ENCODE data around the gene APH1A.

Gene APH1A

GRCh38 chr1:150280138-150280707 is 11.4 kb upstream of the APH1A start:
- Histone ChIP-seq H3K4me3 (no peak overlapping the region), H3K4me2 (no peak overlapping the region), H4K20me1 (no peaks in the 10 kb centered on the region), H3K27ac (no peak overlapping the region), H3K27me3 (peaks cover 7 to 17% (median 12%) of the 10 kb centered on the region in 11 experiments; a peak in 18 of 22 replicates), H3K9me3 (replicated peaks in 1 of 11) (peaks cover 0 to 4% (median 0%) of the 10 kb centered on the region in 11 experiments; a peak in 1 of 22 replicates), H3K9ac (peak overlapping the region in 1 of 11 experiments; percentile 11; a peak in 1 of 22 replicates), H3K4me1 (peaks cover 7 to 13% (median 9%) of the 10 kb centered on the region in 10 experiments; a peak in 16 of 20 replicates), H3K36me3 (0 out of 22 replicates have a peak, but pooled peaks cover 0 to 7% (median 0%) of the 10 kb centered on the region in 11 experiments)
- TF ChIP-seq Cebpa-rat (IDR thresholded peaks at IDR 0.05) = no peak

DNA sequence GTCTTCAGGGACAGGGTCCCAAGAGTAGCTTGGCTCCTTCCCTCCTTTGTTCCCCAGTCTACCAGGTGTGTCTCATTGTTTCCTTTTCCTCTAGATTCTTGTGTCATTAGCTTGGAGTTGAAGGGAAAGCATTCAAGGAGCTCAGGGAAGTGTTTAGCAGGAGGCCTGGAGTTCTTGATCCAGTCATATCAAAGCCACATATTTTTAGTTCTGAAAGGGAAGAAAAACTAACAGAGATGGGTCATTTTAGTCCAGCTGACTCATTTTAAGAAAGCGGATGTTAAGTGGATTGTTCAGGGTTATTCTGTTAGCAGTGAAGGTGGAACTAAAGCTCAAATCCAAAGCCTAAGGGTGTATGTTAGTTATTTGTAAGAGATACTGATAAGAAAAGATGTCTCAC is 4.5 kb upstream of the APH1A start:
- H3K4me3 ChIP-seq = peak overlapping the region in 2 of 10 experiments; percentile 24 to 30; a peak in 3 of 20 replicates
- H3K4me2 ChIP-seq = peak overlapping the region; percentile 71 to 93 (median 80)
- peak overlapping the region in 6 of 11 experiments; percentile 19 to 73 (median 58); a peak in 9 of 22 replicates for H3K9ac ChIP-seq
- no peaks in the 10 kb centered on the region for H3K9me3 ChIP-seq (replicated peaks in 1 of 11)
- H3K27ac ChIP-seq = peak overlapping the region in 9 of 11 experiments; percentile 1 to 73 (median 60); a peak in 11 of 22 replicates
- 0 out of 22 replicates have a peak, but pooled peaks cover 0 to 7% (median 0%) of the 10 kb centered on the region in 11 experiments for H3K36me3 ChIP-seq
- no peak for TF ChIP-seq Cebpa-rat (IDR thresholded peaks at IDR 0.05)
- peaks cover 33 to 44% (median 37%) of the 10 kb centered on the region in 10 experiments for H3K4me1 ChIP-seq
- H4K20me1 ChIP-seq = no peaks in the 10 kb centered on the region
- H3K27me3 ChIP-seq = no peaks in the 10 kb centered on the region

DNA sequence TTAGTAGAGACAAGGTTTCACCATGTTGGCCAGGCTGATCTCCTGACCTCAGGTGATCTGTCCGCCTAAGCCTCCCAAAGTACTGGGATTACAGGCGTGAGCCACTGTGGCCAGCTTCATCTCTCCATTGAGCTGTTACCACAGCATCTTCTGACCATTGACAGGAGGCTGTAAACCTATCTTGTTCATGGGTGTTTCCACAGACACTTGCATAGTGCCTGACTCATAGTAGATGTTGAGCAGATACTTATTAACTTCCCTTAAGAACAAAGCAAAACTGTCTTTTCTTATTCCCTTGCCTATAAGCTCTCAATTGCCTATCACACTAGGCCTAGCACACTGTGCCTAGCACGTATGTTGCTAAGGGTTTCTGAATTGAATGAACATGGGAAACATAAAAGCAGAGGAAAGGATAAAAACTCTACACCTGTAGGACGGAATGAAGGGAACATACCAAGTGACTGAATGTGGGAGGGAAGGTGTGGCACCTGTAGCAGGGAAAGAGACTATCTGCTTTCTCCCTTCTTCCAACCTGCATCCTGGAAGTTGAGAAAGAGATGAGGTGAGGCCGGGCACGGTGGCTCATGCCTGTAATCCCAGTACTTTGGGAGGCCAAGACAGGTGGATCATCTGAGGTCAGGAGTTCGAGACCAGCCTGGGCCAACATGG is 2.6 kb upstream of the APH1A start:
- H3K4me3 ChIP-seq = 0 out of 20 replicates have a peak overlapping the region, but pooled peaks of 1 of the 10 experiments have one; percentile 26
- H4K20me1 ChIP-seq = peaks cover 0 to 12% (median 9%) of the 10 kb centered on the region in 11 experiments; a peak in 11 of 22 replicates
- no peaks in the 10 kb centered on the region for H3K9me3 ChIP-seq (replicated peaks in 1 of 11)
- no peaks in the 10 kb centered on the region for H3K27me3 ChIP-seq
- no peak for TF ChIP-seq Cebpa-rat (IDR thresholded peaks at IDR 0.05)
- H3K4me2 ChIP-seq = peak overlapping the region; percentile 71 to 93 (median 80); a peak in 20 of 22 replicates
- peaks cover 46 to 59% (median 51%) of the 10 kb centered on the region in 10 experiments for H3K4me1 ChIP-seq
- H3K9ac ChIP-seq = peak overlapping the region in 2 of 11 experiments; percentile 55 to 74; a peak in 1 of 22 replicates
- H3K27ac ChIP-seq = peak overlapping the region in 8 of 11 experiments; percentile 1 to 73 (median 62); a peak in 8 of 22 replicates
- H3K36me3 ChIP-seq = peaks cover 8 to 15% (median 11%) of the 10 kb centered on the region in 11 experiments

- peak overlapping the region; percentile 73 to 99 (median 94) for H3K4me2 ChIP-seq
- peaks cover 27 to 31% (median 31%) of the 10 kb centered on the region in 11 experiments for H3K36me3 ChIP-seq
- TF ChIP-seq Cebpa-rat (IDR thresholded peaks at IDR 0.05) = no peak
- peaks cover 46 to 72% (median 52%) of the 10 kb centered on the region in 10 experiments for H3K4me1 ChIP-seq
- peak overlapping the region; percentile 72 to 95 (median 91) for H3K27ac ChIP-seq
- peak overlapping the region; percentile 89 to 98 (median 94) for H3K9ac ChIP-seq
- H3K9me3 ChIP-seq (replicated peaks in 1 of 11) = no peaks in the 10 kb centered on the region
- H3K4me3 ChIP-seq = peak overlapping the region; percentile 86 to 99 (median 90)
- peaks cover 0 to 24% (median 19%) of the 10 kb centered on the region in 11 experiments; a peak in 12 of 22 replicates for H4K20me1 ChIP-seq
- H3K27me3 ChIP-seq = no peaks in the 10 kb centered on the region
Measured at GRCh38 chr1:150269451-150269850, 635 bp upstream of the APH1A start.

DNA sequence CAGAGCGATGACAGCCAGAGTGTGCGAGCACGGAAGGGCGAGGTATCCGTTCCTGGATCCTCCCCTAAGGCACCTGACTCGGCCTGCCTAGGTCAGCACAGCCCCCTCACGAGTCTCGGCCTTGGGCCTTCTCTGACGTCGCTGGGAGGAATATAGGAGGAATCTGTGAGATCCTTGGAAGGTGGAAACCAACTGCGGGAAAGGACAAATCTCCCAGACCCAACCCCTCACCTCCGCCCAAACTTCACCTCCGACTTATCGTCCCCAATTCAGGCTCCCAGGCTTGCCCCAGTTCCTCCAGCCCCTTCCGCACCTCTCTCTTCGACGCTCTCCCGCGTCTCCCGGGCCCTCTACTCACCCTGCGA is 494 bp downstream of the APH1A start:
- H3K27me3 ChIP-seq = no peaks in the 10 kb centered on the region
- TF ChIP-seq Cebpa-rat (IDR thresholded peaks at IDR 0.05) = no peak
- H3K9me3 ChIP-seq (replicated peaks in 1 of 11) = no peaks in the 10 kb centered on the region
- peak overlapping the region; percentile 89 to 98 (median 94) for H3K9ac ChIP-seq
- H3K4me2 ChIP-seq = peak overlapping the region; percentile 80 to 99 (median 96)
- peak overlapping the region; percentile 87 to 95 (median 91) for H3K27ac ChIP-seq
- peak overlapping the region; percentile 86 to 99 (median 90) for H3K4me3 ChIP-seq
- H3K36me3 ChIP-seq = peaks cover 32 to 38% (median 35%) of the 10 kb centered on the region in 11 experiments
- peaks cover 0 to 24% (median 19%) of the 10 kb centered on the region in 11 experiments; a peak in 12 of 22 replicates for H4K20me1 ChIP-seq
- peaks cover 41 to 68% (median 51%) of the 10 kb centered on the region in 10 experiments for H3K4me1 ChIP-seq

GRCh38 chr1:150267896-150268295 is 920 bp downstream of the APH1A start:
- Histone ChIP-seq H3K9me3 (replicated peaks in 1 of 11) (no peaks in the 10 kb centered on the region), H3K27me3 (no peaks in the 10 kb centered on the region), H3K27ac (peak overlapping the region; percentile 87 to 95 (median 91)), H4K20me1 (peaks cover 0 to 24% (median 19%) of the 10 kb centered on the region in 11 experiments; a peak in 12 of 22 replicates), H3K36me3 (peaks cover 32 to 38% (median 35%) of the 10 kb centered on the region in 11 experiments), H3K9ac (peak overlapping the region; percentile 89 to 98 (median 94)), H3K4me2 (peak overlapping the region; percentile 80 to 99 (median 96)), H3K4me3 (peak overlapping the region; percentile 86 to 99 (median 90)), H3K4me1 (peaks cover 37 to 67% (median 51%) of the 10 kb centered on the region in 10 experiments)
- no peak for TF ChIP-seq Cebpa-rat (IDR thresholded peaks at IDR 0.05)

DNA sequence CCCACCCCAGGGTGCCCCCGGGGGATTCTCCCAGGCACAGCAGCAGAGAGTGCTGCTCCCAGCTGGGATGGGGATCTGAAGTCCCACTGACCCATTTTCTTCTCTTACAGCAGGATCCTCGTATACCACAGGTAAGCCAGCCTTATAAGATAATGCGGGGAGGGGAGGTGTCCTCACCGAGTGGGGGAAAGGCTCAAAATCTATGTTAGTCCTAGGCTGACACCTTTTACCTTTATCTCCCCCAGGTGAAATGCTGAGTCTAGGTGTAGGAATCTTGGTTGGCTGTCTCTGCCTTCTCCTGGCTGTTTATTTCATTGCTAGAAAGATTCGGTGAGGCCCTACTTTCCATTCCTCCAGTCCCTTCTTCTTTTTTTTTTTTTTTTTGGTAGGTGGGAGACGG is 5.3 kb downstream of the APH1A start:
- Histone ChIP-seq H3K27me3 (peaks cover 0 to 9% (median 7%) of the 10 kb centered on the region in 11 experiments; a peak in 10 of 22 replicates), H3K4me2 (peak overlapping the region in 2 of 11 experiments; percentile 1 to 19; a peak in 1 of 22 replicates), H3K36me3 (peaks cover 32 to 38% (median 35%) of the 10 kb centered on the region in 11 experiments), H3K9ac (peak overlapping the region in 1 of 11 experiments; percentile 12; a peak in 2 of 22 replicates), H3K4me1 (peaks cover 11 to 39% (median 27%) of the 10 kb centered on the region in 10 experiments), H3K4me3 (no peak overlapping the region), H3K9me3 (replicated peaks in 1 of 11) (no peaks in the 10 kb centered on the region), H4K20me1 (peaks cover 0 to 27% (median 19%) of the 10 kb centered on the region in 11 experiments; a peak in 12 of 22 replicates), H3K27ac (no peak overlapping the region)
- no peak for TF ChIP-seq Cebpa-rat (IDR thresholded peaks at IDR 0.05)

DNA sequence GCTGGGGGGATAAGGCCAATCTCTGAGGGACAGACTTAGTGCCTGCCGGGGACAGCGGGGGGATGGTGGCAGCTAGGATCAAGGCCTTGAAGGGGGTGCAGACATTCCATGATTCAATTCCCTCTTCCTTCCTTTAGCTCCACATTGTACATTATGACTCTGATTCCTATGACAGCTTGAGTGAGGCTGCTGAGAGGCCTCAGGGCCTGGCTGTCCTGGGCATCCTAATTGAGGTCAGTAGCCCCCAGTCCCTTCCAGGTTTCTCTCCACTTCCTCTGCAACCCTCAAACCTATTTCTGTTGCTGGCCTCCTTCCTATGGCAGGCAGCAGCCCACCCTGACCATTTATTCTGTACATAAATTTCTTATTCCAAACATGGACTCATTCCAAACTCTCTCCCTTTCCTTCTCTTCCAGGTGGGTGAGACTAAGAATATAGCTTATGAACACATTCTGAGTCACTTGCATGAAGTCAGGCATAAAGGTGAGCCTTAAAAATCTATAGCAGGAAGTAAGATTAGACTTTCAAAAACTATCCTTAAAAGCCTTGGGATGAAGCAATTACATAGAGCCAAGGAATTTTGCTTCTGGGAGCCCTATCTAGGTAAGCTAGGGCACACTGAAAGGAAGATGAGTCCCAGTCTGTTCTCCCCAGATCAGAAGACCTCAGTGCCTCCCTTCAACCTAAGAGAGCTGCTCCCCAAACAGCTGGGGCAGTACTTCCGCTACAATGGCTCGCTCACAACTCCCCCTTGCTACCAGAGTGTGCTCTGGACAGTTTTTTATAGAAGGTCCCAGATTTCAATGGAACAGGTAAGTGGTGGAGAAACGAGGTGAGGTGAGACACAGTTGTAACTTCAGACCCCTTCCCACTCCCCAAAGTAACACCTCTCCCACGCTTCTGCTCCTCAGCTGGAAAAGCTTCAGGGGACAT is 6.2 kb downstream of the APH1A start:
- Histone ChIP-seq H3K4me1 (peaks cover 11 to 40% (median 26%) of the 10 kb centered on the region in 10 experiments), H3K9ac (peak overlapping the region in 2 of 11 experiments; percentile 9 to 12; a peak in 2 of 22 replicates), H3K4me2 (peak overlapping the region in 2 of 11 experiments; percentile 1 to 19; a peak in 2 of 22 replicates), H3K4me3 (no peak overlapping the region), H3K9me3 (replicated peaks in 1 of 11) (no peaks in the 10 kb centered on the region), H4K20me1 (peaks cover 0 to 27% (median 17%) of the 10 kb centered on the region in 11 experiments; a peak in 12 of 22 replicates), H3K36me3 (peaks cover 32 to 38% (median 35%) of the 10 kb centered on the region in 11 experiments), H3K27me3 (peaks cover 7 to 18% (median 16%) of the 10 kb centered on the region in 11 experiments; a peak in 18 of 22 replicates), H3K27ac (no peak overlapping the region)
- no peak for TF ChIP-seq Cebpa-rat (IDR thresholded peaks at IDR 0.05)
